K562 (cell line): ENCODE data around the gene ADSS1. TPM values are rescaled to one million over a fixed set of nuclear protein-coding genes. Genes with fewer than 3 reads are reported as not detected.

Source experiments
- BDP1 ChIP-seq: IDR thresholded peaks from 3 replicates; pipeline ENCODE4 v1.6.1; 2011; ENCODE audit not compliant: insufficient read length, insufficient read depth
- CBX8 ChIP-seq: fragments of 200-600 bp; sonication (generic); IDR thresholded peaks from 2 replicates; pipeline ENCODE4 v1.6.1; 2012; ENCODE audit warnings: borderline replicate concordance, mixed run types, low read depth, mild to moderate bottlenecking, moderate library complexity, mixed read lengths, low read length, control low read depth, inconsistent platforms; ENCODE audit not compliant: poor library complexity, severe bottlenecking; ENCODE audit errors: extremely low read depth
- CTCFL ChIP-seq: IDR thresholded peaks from 2 replicates; pipeline ENCODE4 v1.6.1; 2011; ENCODE audit warnings: borderline replicate concordance, low read depth, mild to moderate bottlenecking, moderate library complexity, low read length; ENCODE audit not compliant: insufficient read depth, poor library complexity, severe bottlenecking
- E2F6 ChIP-seq, 2 experiments: IDR thresholded peaks; 2 replicates each; pipeline ENCODE4 v1.6.1; 2011; ENCODE audit warnings: borderline replicate concordance in 1 of 2, control low read depth in 1 of 2, low read depth in 1 of 2, low read length in 1 of 2, mild to moderate bottlenecking in 1 of 2, mixed read lengths in 1 of 2, moderate library complexity in 1 of 2; ENCODE audit not compliant: insufficient read depth in 1 of 2, insufficient read length in 1 of 2, poor library complexity in 1 of 2, severe bottlenecking in 1 of 2; ENCODE audit errors: extremely low read depth in 1 of 2
- FIP1L1 ChIP-seq: fragments of 200-400 bp; formaldehyde crosslinking; IDR thresholded peaks from 2 replicates; pipeline ENCODE4 v1.6.1; 2018; ENCODE audit warnings: mild to moderate bottlenecking, low read depth, low read length; ENCODE audit not compliant: poor library complexity, severe bottlenecking
- GABPA ChIP-seq: fragments of 200-800 bp; sonication (Bioruptor generic); conservative IDR thresholded peaks from 2 replicates; pipeline ENCODE4 v1.6.1; 2016; ENCODE audit warnings: low read depth, missing genetic modification characterization, missing compliant biosample characterization
- HDAC6 ChIP-seq: IDR thresholded peaks from 2 replicates; pipeline ENCODE4 v1.6.1; 2012; ENCODE audit warnings: low read depth, mild to moderate bottlenecking, control low read depth, inconsistent platforms, low read length, moderate library complexity
- HNRNPK ChIP-seq: fragments of 200-400 bp; formaldehyde crosslinking; IDR thresholded peaks from one replicate; pipeline ENCODE4 v1.6.1; 2018; ENCODE audit warnings: mild to moderate bottlenecking, low read depth, low read length; ENCODE audit not compliant: poor library complexity, severe bottlenecking
- HSF4 ChIP-seq: fragments of 250-450 bp; sonication (Bioruptor Pico); IDR thresholded peaks from 2 replicates; pipeline ENCODE4 v2.1.2; 2022; ENCODE audit warnings: mild to moderate bottlenecking, moderate library complexity, borderline replicate concordance
- JUNB ChIP-seq: fragments of 450-650 bp; formaldehyde crosslinking; conservative IDR thresholded peaks from 2 replicates; pipeline ENCODE4 v1.4.0; 2020; ENCODE audit warnings: mild to moderate bottlenecking
- MEF2D ChIP-seq: conservative IDR thresholded peaks from 2 replicates; pipeline ENCODE4 v1.6.1; 2016; ENCODE audit warnings: low read depth, missing genetic modification characterization, missing compliant biosample characterization
- MYC ChIP-seq, 2 experiments: fragments of 250-450 bp in 1 of 2; sonication (Bioruptor Pico) in 1 of 2; IDR thresholded peaks; 2 replicates each; pipeline versions ENCODE4 v1.5.1 to v1.6.1; 2012 to 2021; ENCODE audit warnings: low read depth in 2 of 2, borderline replicate concordance in 1 of 2, improper control_type of control experiment in 1 of 2, low read length in 1 of 2, mild to moderate bottlenecking in 1 of 2, moderate library complexity in 1 of 2
- NFIC ChIP-seq: fragments of 450-650 bp; IDR thresholded peaks from 2 replicates; pipeline ENCODE4 v1.6.1; 2017; ENCODE audit warnings: mild to moderate bottlenecking, inconsistent platforms
- NR2C1 ChIP-seq, 2 experiments: fragments of 450-650 bp; IDR thresholded peaks; 2 replicates each; pipeline ENCODE4 v1.6.1; 2017; ENCODE audit warnings: mild to moderate bottlenecking in 2 of 2, antibody characterized with exemption in 1 of 2, inconsistent platforms in 1 of 2, missing compliant biosample characterization in 1 of 2, missing genetic modification characterization in 1 of 2
- NR2F6 ChIP-seq: fragments of 450-650 bp; formaldehyde crosslinking; IDR thresholded peaks from 2 replicates; pipeline ENCODE4 v1.4.0; 2020; ENCODE audit warnings: mild to moderate bottlenecking
- SLC30A9 ChIP-seq: fragments of 250-450 bp; sonication (Bioruptor Pico); IDR thresholded peaks from 2 replicates; pipeline ENCODE4 v1.8.0; 2022; ENCODE audit warnings: mild to moderate bottlenecking, moderate library complexity
- TAF1 ChIP-seq: IDR thresholded peaks from 2 replicates; pipeline ENCODE4 v1.6.1; 2011; ENCODE audit warnings: mild to moderate bottlenecking, low read length, moderate library complexity; ENCODE audit not compliant: insufficient read depth, control insufficient read depth, severe bottlenecking; ENCODE audit errors: extremely low read depth
- TAF7 ChIP-seq: fragments of 450-650 bp; IDR thresholded peaks from 2 replicates; pipeline ENCODE4 v1.6.1; 2016; ENCODE audit warnings: missing genetic modification characterization, missing compliant biosample characterization
- ZNF384 ChIP-seq: IDR thresholded peaks from 2 replicates; pipeline ENCODE4 v1.6.1; 2012; ENCODE audit warnings: low read depth, low read length, improper control_type of control experiment
- ZNF398 ChIP-seq: fragments of 250-450 bp; sonication (Bioruptor Pico); IDR thresholded peaks from 2 replicates; pipeline ENCODE4 v1.8.0; 2021; ENCODE audit warnings: moderate library complexity, mild to moderate bottlenecking, inconsistent platforms
- polyA plus RNA-seq, 8 experiments: library from polyadenylated mRNA; depleted of rRNA in 4 of 8; stranded (reverse) in 5 of 8; unstranded in 3 of 8; fragments of >200 nt; fragmentation: Nextera tagmentation in 2 of 8; fragmentation: Illumina TruSeq in 1 of 8; extraction: Ambion mirVana in 2 of 8; extraction: Trizol in 1 of 8; gene quantifications; 2 replicates each; pipeline versions ENCODE4 v1.2.1 to v1.2.3, GENCODE V29; 2011 to 2014; ENCODE audit warnings: inconsistent platforms in 1 of 8, missing spikeins in 1 of 8
- total RNA-seq, 7 experiments: library from RNA; depleted of rRNA in 6 of 7; stranded (reverse); fragments of >200 nt in 6 of 7; fragmentation: Illumina TruSeq in 2 of 7; extraction: Trizol in 2 of 7; gene quantifications; 2 replicates each; pipeline versions ENCODE4 v1.2.1 to v1.2.3, GENCODE V29; 2011 to 2021; ENCODE audit warnings: low replicate concordance in 1 of 7

Gene ADSS1
- total and polyA plus RNA-seq, 9 of the 15 experiments (the other 6 are each of a cell fraction or from before 2014, with no cell fraction given), result 0.53 to 5.9 (median 3.9) TPM

GRCh38 chr14:104751539-104752422 is 27.8 kb downstream of the ADSS1 start (continued):
- TF ChIP-seq FIP1L1 (peak; percentile 47), JUNB (no peak), NR2F6 (no peak), CBX8 (no peak), BDP1 (no peak), HNRNPK (no peak), HDAC6 (no peak), GABPA (no peak), ZNF398 (CRISPR knock-in tag) (no peak), MYC (IDR thresholded peaks at IDR 0.05; ENCODE audit: low read depth, low read length) (peak; percentile 83), MYC (CRISPR knock-in tag; IDR thresholded peaks at IDR 0.05; ENCODE audit: borderline replicate concordance, low read depth) (no peak), TAF1 (peak; percentile 28), MEF2D (tag) (no peak), ZNF384 (no peak), NFIC (0 out of 2 replicates have a peak, but pooled peaks have one; percentile 7), NR2C1 (IDR thresholded peaks at IDR 0.05) (no peak), NR2C1 (tag; IDR thresholded peaks at IDR 0.05) (no peak), HSF4 (CRISPR knock-in tag) (no peak), SLC30A9 (no peak), TAF7 (tag) (0 out of 2 replicates have a peak, but pooled peaks have one; percentile 26), CTCFL (peak; percentile 72), E2F6 (IDR thresholded peaks at IDR 0.05; ENCODE audit: borderline replicate concordance in 1 of 2, extremely low read depth in 1 of 2, insufficient read depth in 1 of 2, insufficient read length in 1 of 2, low read depth in 1 of 2, low read length in 1 of 2, poor library complexity in 1 of 2, severe bottlenecking in 1 of 2) (peak in 1 of 2 experiments; percentile 76)
